HT1080 (cell line): ENCODE results near the gene USH1C. TPM values are rescaled to one million over a fixed set of nuclear protein-coding genes. Genes with fewer than 3 reads are reported as not detected.

ENCODE experiments used
- DNase-seq: peaks from one replicate; pipeline ENCODE4 v3.0.0-alpha.2; 2015; ENCODE audit warnings: low read depth
- total RNA-seq: library from RNA; depleted of rRNA; stranded (reverse); fragments of >200 nt; shearing (Covaris generic); gene quantifications from 2 replicates; pipeline ENCODE4 v1.2.3, GENCODE V29; 2014

Gene USH1C
- total RNA-seq, 1 experiment from 2014 or later, result not detected

DNA sequence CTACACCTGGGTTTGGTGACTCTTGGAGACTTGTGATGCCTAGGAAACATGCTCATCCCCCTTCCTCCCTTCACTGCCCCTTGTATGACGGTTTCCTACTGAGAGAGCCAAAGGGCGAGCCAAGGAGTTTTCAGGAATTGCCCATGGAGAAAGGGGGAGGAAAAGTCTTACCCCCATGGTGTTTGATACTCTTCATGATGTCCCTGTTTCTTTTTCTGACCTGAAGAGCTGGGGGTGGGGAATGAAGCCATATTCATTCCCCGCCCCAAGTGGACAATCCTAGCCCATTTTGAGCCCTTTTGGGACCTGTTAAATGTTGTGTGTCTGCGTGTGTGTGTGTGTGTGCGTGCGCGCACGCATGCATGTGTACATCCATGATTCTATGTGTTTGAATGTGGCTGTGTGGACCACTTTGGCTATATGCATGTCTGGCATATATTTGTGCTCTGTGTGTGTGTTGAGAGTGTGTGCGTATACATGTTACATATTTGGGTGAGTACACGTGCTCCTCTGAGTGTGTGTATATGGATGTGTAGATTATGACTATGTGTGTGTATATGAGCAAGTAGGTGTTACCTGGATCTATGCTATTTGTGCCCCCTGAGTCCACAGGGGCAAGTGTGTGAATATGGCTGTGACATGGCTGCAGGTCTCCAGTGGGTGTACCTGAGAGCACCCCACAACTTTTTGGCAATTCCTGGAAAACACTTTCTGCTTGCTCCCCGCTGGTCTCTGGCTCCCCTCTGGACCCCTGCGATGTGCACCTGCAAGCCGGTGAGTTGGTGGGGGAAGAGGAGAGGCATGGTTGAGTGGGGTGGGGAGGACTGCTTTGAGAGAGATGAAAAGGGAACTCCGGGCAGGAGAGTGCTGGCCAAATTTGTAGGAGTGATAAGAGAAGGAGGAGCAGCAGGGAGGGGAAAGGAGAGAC is 27.5 kb upstream of the USH1C start:
- DNase-seq, result no peak

- no peak for DNase-seq
Observed at GRCh38 chr11:17570034-17570433, 25.8 kb upstream of the USH1C start.

DNA sequence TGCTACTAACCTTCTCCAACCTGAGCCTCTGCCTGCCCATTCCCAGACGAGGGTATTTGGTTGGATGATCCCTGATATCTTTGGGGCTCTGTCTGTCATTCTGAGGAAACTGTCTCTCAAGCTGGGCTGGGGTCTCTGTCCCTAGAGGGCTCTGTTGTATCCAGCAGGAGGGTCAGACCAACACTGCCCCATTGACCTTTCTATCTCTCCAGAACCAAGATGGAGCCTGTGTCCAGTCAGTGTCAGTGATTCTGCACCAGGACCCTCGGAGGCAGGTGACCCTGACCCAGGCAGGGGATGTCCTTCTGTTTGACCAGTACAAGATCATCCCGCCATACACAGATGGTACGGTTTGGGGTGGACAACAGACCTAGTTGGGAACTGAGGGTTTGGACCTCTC is 24.7 kb upstream of the USH1C start:
- DNase-seq, result no peak

DNA sequence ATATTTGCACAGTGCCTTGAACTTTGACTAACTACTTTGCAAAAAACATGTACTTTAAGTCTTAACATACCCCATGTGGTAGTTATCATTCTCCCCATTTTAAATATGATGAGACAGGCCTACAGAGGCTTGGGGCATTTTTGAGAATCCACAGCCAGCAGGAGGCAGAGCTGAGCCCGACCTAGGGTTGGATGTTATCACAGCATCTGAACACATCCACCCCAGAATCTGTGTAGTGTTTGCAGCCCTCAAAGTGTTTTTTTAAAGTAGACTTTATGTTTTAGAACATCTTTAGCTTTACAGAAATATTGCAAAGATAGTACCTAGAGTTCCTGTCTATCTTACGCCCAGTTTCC is 20.4 kb upstream of the USH1C start:
- DNase-seq, result no peak

- DNase-seq, result no peak
Observed at GRCh38 chr11:17563961-17564686, 19.9 kb upstream of the USH1C start.

GRCh38 chr11:17563231-17563646 is 19.0 kb upstream of the USH1C start:
- peak; percentile 20 for DNase-seq

DNA sequence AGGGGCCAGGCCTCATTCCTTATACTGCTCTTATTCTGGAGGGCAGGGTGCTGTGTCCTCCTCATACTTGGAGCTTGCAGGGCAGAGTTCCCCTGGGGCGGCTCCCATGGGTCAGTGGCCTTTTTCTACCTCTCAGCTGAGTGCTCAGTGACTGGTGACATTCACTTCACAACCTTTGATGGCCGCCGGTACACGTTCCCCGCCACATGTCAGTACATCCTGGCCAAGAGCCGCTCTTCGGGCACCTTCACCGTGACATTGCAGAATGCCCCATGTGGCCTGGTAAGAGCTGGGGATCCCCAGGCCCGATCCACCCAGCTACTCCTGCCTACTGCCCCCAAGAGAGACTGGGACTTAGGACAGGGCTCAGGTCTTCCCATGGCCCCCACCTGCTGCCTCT is 17.3 kb upstream of the USH1C start:
- DNase-seq, result no peak

- DNase-seq, result no peak
Observed at GRCh38 chr11:17561111-17561415, 16.8 kb upstream of the USH1C start.

- no peak for DNase-seq
Observed at GRCh38 chr11:17560281-17561110, 16.3 kb upstream of the USH1C start.

- DNase-seq, result no peak
Observed at GRCh38 chr11:17559341-17560087, 15.3 kb upstream of the USH1C start.

- no peak for DNase-seq
Observed at GRCh38 chr11:17558916-17559315, 14.7 kb upstream of the USH1C start.

- DNase-seq, result no peak
Observed at GRCh38 chr11:17558025-17558780, 14.0 kb upstream of the USH1C start.

- no peak for DNase-seq
Observed at GRCh38 chr11:17556999-17557398, 12.8 kb upstream of the USH1C start.

GRCh38 chr11:17554487-17554886 is 10.3 kb upstream of the USH1C start:
- DNase-seq, result no peak

DNA sequence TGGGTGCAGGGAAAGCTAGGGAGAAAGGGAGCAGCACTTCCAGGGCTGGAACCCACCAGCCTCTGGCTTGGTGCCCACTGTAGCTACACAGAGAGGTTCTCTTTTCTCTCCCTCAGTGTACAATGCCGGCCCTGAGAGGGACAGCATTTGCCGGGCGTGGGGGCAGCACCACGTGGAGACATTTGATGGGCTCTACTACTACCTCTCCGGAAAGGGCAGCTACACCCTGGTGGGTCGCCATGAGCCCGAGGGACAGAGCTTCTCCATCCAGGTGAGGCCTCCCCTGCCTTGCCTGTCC is 9.0 kb upstream of the USH1C start:
- DNase-seq, result no peak

- DNase-seq, result no peak
Observed at GRCh38 chr11:17552392-17553248, 8.4 kb upstream of the USH1C start.

GRCh38 chr11:17552041-17552355 is 7.8 kb upstream of the USH1C start:
- DNase-seq, result no peak

DNA sequence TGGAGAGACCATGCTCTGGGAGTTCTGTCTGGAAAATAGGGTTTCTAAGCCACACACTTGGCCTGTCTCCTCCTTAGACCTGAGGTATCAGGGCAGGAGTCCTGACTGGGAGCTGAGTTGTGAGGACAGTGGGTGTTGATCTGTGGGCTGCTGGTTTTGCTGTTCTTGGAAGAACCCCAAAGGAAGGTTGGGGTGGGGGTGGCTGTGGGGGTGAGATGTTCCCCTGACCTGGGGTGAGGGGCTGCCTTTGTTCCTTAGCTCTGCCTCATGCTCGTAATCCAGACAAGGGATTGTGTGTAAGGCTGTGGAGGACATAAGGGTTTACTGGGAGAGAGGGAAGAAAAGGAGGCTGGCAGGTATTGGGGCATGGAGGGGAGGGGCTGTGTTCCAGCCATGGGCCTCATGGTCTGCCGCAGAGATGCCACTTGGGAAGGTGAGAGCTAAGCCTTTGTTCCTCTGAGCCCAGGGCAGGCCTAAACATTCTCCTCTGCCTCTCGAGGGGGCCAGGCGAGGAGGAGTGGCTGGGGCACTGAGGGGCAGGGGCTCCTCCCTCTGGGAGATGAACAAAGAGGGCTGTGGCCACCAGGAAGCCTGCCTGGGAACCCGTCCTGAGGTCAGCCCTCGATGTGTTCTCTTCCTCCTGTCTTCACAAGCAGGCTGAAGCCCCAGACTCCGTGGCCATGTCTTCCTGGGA is 7.3 kb upstream of the USH1C start:
- no peak for DNase-seq
